Glutamatergic neuron (in vitro differentiated cells): ENCODE measurements around the gene HOGA1. TPM values are rescaled to one million over a fixed set of nuclear protein-coding genes. Genes with fewer than 3 reads are reported as not detected.

Source experiments
- DNase-seq: peaks from one replicate; pipeline ENCODE4 v3.0.0; 2022
- H3K27ac Mint-ChIP-seq: one replicate; pipeline ENCODE4 v1.8.0; 2020; ENCODE audit warnings: mild to moderate bottlenecking, mixed read lengths, inconsistent platforms; ENCODE audit not compliant: unreplicated experiment
- H3K27me3 Mint-ChIP-seq: one replicate; pipeline ENCODE4 v1.8.0; 2020; ENCODE audit warnings: mild to moderate bottlenecking, moderate library complexity, mixed read lengths, inconsistent platforms; ENCODE audit not compliant: unreplicated experiment
- H3K36me3 Mint-ChIP-seq: one replicate; pipeline ENCODE4 v1.8.0; 2020; ENCODE audit warnings: mild to moderate bottlenecking, mixed read lengths, inconsistent platforms; ENCODE audit not compliant: unreplicated experiment
- H3K4me1 Mint-ChIP-seq: one replicate; pipeline ENCODE4 v1.8.0; 2020; ENCODE audit warnings: mild to moderate bottlenecking, low read depth, mixed read lengths, inconsistent platforms; ENCODE audit not compliant: unreplicated experiment
- H3K4me3 Mint-ChIP-seq: one replicate; pipeline ENCODE4 v1.8.0; 2020; ENCODE audit warnings: mild to moderate bottlenecking, mixed read lengths, inconsistent platforms; ENCODE audit not compliant: unreplicated experiment
- H3K9me3 Mint-ChIP-seq: one replicate; pipeline ENCODE4 v1.8.0; 2020; ENCODE audit warnings: mild to moderate bottlenecking, moderate library complexity, mixed read lengths, inconsistent platforms; ENCODE audit not compliant: unreplicated experiment
- CTCF ChIP-seq: fragments of 200-600 bp; sonication (generic); IDR thresholded peaks from one replicate; pipeline ENCODE4 v1.5.0; 2021; ENCODE audit not compliant: partially characterized antibody, unreplicated experiment
- total RNA-seq: library from RNA; stranded (reverse); fragmentation: NEBNext Ultra II Directional; extraction: Animal tissue kit (Norgen Biotek cat#: 25700); gene quantifications from one replicate; pipeline ENCODE4 v1.2.1, GENCODE V29; 2021; ENCODE audit not compliant: unreplicated experiment

HOGA1 gene
- total RNA-seq, 1 donor from 2014 or later: not detected

DNA sequence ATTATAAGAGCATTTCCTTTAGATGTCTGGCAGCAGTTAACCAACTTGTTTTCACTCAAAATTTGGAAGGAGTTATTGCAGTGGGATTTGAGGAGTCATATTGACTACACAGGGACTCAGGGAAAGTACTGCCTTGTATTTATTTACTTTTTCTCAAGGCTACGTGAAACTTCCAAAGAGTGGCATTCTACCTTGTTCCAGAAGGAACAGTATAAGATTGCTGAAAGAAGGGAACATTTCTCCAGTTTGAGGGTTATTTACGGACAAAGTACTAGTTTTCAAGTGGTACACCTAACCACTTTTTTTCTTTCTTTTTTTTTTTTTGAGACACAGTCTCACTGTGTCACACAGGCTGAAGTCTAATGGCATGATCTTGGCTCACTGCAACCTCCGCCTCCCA is 44.0 kb downstream of the HOGA1 start:
- DNase-seq: no peak
- Mint-ChIP-seq H3K36me3 (no peaks in the 10 kb centered on the region), H3K27me3 (peaks cover 7% of the 10 kb centered on the region), H3K27ac (no peak overlapping the region), H3K9me3 (peaks cover under 1% of the 10 kb centered on the region), H3K4me3 (no peak overlapping the region), H3K4me1 (no peaks in the 10 kb centered on the region)
- TF ChIP-seq CTCF: no peak

DNA sequence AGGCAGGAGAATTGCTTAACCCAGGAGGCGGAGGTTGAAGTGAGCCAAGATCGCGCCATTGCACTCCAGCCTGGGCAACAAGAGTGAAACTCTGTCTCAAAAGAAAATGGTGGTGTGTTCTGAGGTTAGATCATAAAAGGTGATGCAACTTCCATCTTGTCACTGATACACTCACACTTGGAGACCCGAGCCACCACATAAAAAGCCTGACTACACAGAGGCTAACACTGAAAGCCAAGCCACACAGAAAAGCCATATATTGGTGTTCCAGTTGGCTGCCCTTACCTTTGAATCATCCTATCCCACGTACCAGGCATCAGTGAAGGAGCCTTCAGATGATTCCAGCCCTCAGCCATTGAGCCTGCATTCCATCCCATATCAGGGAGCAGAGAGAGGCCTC is 45.1 kb downstream of the HOGA1 start:
- Mint-ChIP-seq H3K27me3 (peaks cover 9% of the 10 kb centered on the region), H3K4me3 (no peak overlapping the region)
- no peak for TF ChIP-seq CTCF

DNA sequence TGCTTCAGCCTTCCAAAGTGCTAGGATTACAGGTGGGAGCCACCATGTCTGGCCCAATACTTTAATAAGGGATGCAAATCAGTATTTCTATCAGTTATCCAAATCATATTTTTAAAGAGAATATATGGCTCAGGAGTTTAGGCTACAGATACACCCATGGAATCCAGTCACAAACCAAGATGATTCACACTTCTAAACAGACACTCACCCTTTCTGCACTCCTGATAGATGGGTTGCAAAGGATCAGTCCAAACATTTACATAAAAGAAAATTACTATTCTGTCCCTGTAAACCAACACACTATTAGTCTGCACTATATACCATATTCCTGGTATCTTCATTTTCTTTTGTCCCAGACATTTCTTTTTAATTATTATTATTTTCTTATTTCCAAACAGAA is 46.9 kb downstream of the HOGA1 start:
- Mint-ChIP-seq H3K27ac (no peak overlapping the region), H3K27me3 (peaks cover 9% of the 10 kb centered on the region), H3K4me3 (no peak overlapping the region), H3K4me1 (peaks cover 2% of the 10 kb centered on the region), H3K9me3 (peaks cover 2% of the 10 kb centered on the region), H3K36me3 (no peaks in the 10 kb centered on the region)
- DNase-seq: no peak
- no peak for TF ChIP-seq CTCF

More for the DNA sequence above, 45.1 kb downstream of the HOGA1 start:
- Mint-ChIP-seq H3K9me3 (peaks cover 2% of the 10 kb centered on the region), H3K27ac (no peak overlapping the region), H3K4me1 (peaks cover 2% of the 10 kb centered on the region), H3K36me3 (no peaks in the 10 kb centered on the region)
- no peak for DNase-seq

GRCh38 chr10:97632949-97633884 is 49.0 kb downstream of the HOGA1 start, which contains the start of gene MORN4:
MORN4 (minus strand) TSS chr10:97633500; CDS start chr10:97619653, 13,847 bp downstream.
- peaks cover 2% of the 10 kb centered on the region for H3K4me1 Mint-ChIP-seq
- H3K27me3 Mint-ChIP-seq: peaks cover 9% of the 10 kb centered on the region
- no peak for TF ChIP-seq CTCF
- H3K9me3 Mint-ChIP-seq: peaks cover 2% of the 10 kb centered on the region
- peak; percentile 96 for DNase-seq
- H3K27ac Mint-ChIP-seq: peak within 1 kb of the TSS; percentile 95
- peak within 1 kb of the TSS; percentile 100 for H3K4me3 Mint-ChIP-seq
- no peaks in the 10 kb centered on the region for H3K36me3 Mint-ChIP-seq

GRCh38 chr10:97633921-97634320 is 49.7 kb downstream of the HOGA1 start:
- peaks cover 2% of the 10 kb centered on the region for H3K9me3 Mint-ChIP-seq
- H3K36me3 Mint-ChIP-seq: no peaks in the 10 kb centered on the region
- DNase-seq: no peak
- H3K4me1 Mint-ChIP-seq: peaks cover 2% of the 10 kb centered on the region
- peak; percentile 63 for TF ChIP-seq CTCF
- H3K27ac Mint-ChIP-seq: peak overlapping the region; percentile 95
- peak overlapping the region; percentile 100 for H3K4me3 Mint-ChIP-seq
- H3K27me3 Mint-ChIP-seq: peaks cover 9% of the 10 kb centered on the region
